LNCAP (cell line): Measurements from ENCODE around the gene PEBP1.

Source experiments
- CTCF ChIP-seq: fragments of 450-650 bp; IDR thresholded peaks from 2 replicates; pipeline ENCODE4 v1.5.1; 2017; ENCODE audit warnings: mild to moderate bottlenecking

The PEBP1 gene

GRCh38 chr12:118137148-118137678, 1.3 kb downstream of the PEBP1 start:
- TF ChIP-seq CTCF: no peak

- no peak for TF ChIP-seq CTCF
These were observed 4.9 kb downstream of the PEBP1 start for GRCh38 chr12:118140825-118141224.

GRCh38 chr12:118144499-118144898, 8.6 kb downstream of the PEBP1 start:
- no peak for TF ChIP-seq CTCF

GRCh38 chr12:118145113-118145797, 9.3 kb downstream of the PEBP1 start:
- TF ChIP-seq CTCF: no peak

GRCh38 chr12:118145798-118146156, 9.9 kb downstream of the PEBP1 start:
- no peak for TF ChIP-seq CTCF

- TF ChIP-seq CTCF: no peak
These were observed 12.4 kb downstream of the PEBP1 start for GRCh38 chr12:118148287-118148686.

GRCh38 chr12:118150625-118151024, 14.7 kb downstream of the PEBP1 start:
- no peak for TF ChIP-seq CTCF

GRCh38 chr12:118151755-118152154, 15.8 kb downstream of the PEBP1 start:
- TF ChIP-seq CTCF: no peak
